H1 (cell line): ENCODE data around the gene LRRFIP1. TPM values are rescaled to one million over a fixed set of nuclear protein-coding genes. Genes with fewer than 3 reads are reported as not detected.

Source experiments
- CTCF ChIA-PET: fragments of 300-600 bp; sonication (Branson Sonifier 250); formaldehyde crosslinking; loops from one replicate; lab custom pipeline; 2021; ENCODE audit not compliant: partially characterized antibody; lab: Charles Lee
- POLR2A ChIA-PET: fragments of 300-600 bp; sonication (Branson Sonifier 250); formaldehyde crosslinking; loops from one replicate; lab custom pipeline; 2021; ENCODE audit warnings: inconsistent platforms; ENCODE audit not compliant: partially characterized antibody; lab: Charles Lee
- DNase-seq, 2 experiments: peaks; one replicate each; pipeline versions ENCODE4 v3.0.0 to v3.0.0-alpha.2; 2010 to 2022; ENCODE audit warnings: low spot score in 2 of 2, low read depth in 1 of 2, mixed read lengths in 1 of 2
- FAIRE-seq: peaks from 2 replicates; lab custom pipeline; 2011; peaks lifted over from hg19 to GRCh38; lab: Jason Lieb, UNC
- H2AFZ ChIP-seq: 2 replicates; pipeline ENCODE4 v1.8.1; 2012; ENCODE audit warnings: low read length, inconsistent platforms
- H2AK5ac ChIP-seq: 2 replicates; pipeline ENCODE4 v1.6.1; 2013; ENCODE audit warnings: low read depth, low read length
- H2BK120ac ChIP-seq: replicated peaks from 2 replicates; pipeline ENCODE3; 2013; ENCODE audit warnings: low read depth, low read length, inconsistent platforms
- H2BK12ac ChIP-seq: 2 replicates; pipeline ENCODE4 v1.6.1; 2013; ENCODE audit warnings: low read depth, low read length
- H2BK15ac ChIP-seq: 2 replicates; pipeline ENCODE4 v1.6.1; 2013; ENCODE audit warnings: low read length
- H2BK20ac ChIP-seq: 2 replicates; pipeline ENCODE4 v1.6.1; 2013; ENCODE audit warnings: low read length
- H2BK5ac ChIP-seq: 2 replicates; pipeline ENCODE4 v1.6.1; 2013; ENCODE audit warnings: low read depth, low read length
- H3K14ac ChIP-seq: 2 replicates; pipeline ENCODE4 v1.6.1; 2013; ENCODE audit warnings: inconsistent platforms; ENCODE audit not compliant: insufficient read length
- H3K18ac ChIP-seq: 2 replicates; pipeline ENCODE4 v1.6.1; 2013; ENCODE audit warnings: low read length; ENCODE audit errors: extremely low read depth
- H3K23ac ChIP-seq: 2 replicates; pipeline ENCODE4 v1.6.1; 2013; ENCODE audit warnings: inconsistent platforms; ENCODE audit not compliant: insufficient read length
- H3K23me2 ChIP-seq: 2 replicates; pipeline ENCODE4 v1.6.1; 2013; ENCODE audit warnings: low read depth, low read length
- H3K27ac ChIP-seq: 2 replicates; pipeline ENCODE4 v1.6.1; 2011; ENCODE audit warnings: low read depth, low read length, inconsistent platforms
- H3K27me3 ChIP-seq, 4 experiments: replicated peaks in 1 of 4; 1 replicate in 1 of 4; 2 replicates in 3 of 4; pipeline versions ENCODE4 v1.6.1 to v1.8.1; 2011 to 2013; ENCODE audit warnings: low read length in 3 of 4, mild to moderate bottlenecking in 3 of 4, inconsistent platforms in 2 of 4, mixed read lengths in 2 of 4, moderate library complexity in 1 of 4; ENCODE audit not compliant: control insufficient read depth in 3 of 4, insufficient read depth in 3 of 4; ENCODE audit errors: extremely low read depth in 1 of 4
- H3K36me3 ChIP-seq, 4 experiments: 2 replicates each; pipeline versions ENCODE4 v1.6.1 to v1.8.1; 2011 to 2013; ENCODE audit warnings: mild to moderate bottlenecking in 4 of 4, low read length in 3 of 4, moderate library complexity in 2 of 4, control low read depth in 1 of 4, inconsistent platforms in 1 of 4; ENCODE audit not compliant: insufficient read depth in 4 of 4, control insufficient read depth in 2 of 4
- H3K4ac ChIP-seq: replicated peaks from 2 replicates; pipeline ENCODE3; 2013; ENCODE audit warnings: low read length, low read depth, mixed read lengths, inconsistent platforms; ENCODE audit not compliant: insufficient read length
- H3K4me1 ChIP-seq, 4 experiments: replicated peaks in 1 of 4; 1 replicate in 1 of 4; 2 replicates in 3 of 4; pipeline versions ENCODE4 v1.6.1 to v1.8.1; 2011 to 2013; ENCODE audit warnings: low read length in 3 of 4, inconsistent platforms in 2 of 4, mixed read lengths in 1 of 4; ENCODE audit not compliant: insufficient read depth in 4 of 4, control insufficient read depth in 3 of 4
- H3K4me2 ChIP-seq, 2 experiments: 2 replicates each; pipeline versions ENCODE4 v1.6.1 to v1.8.1; 2011 to 2013; ENCODE audit warnings: low read depth in 2 of 2, low read length in 2 of 2, control low read depth in 1 of 2, inconsistent platforms in 1 of 2, mild to moderate bottlenecking in 1 of 2; ENCODE audit not compliant: insufficient read depth in 1 of 2
- H3K4me3 ChIP-seq, 4 experiments: fragments of 200-600, 300-600 bp in 1 of 4; sonication (generic), shearing (Covaris generic), sonication (Bioruptor Twin) in 1 of 4; 2 replicates each; pipeline versions ENCODE4 v1.5.1 to v1.8.1; 2011 to 2016; ENCODE audit warnings: low read length in 4 of 4, low read depth in 3 of 4, control low read depth in 2 of 4, inconsistent platforms in 2 of 4, mild to moderate bottlenecking in 2 of 4, mixed read lengths in 1 of 4, moderate library complexity in 1 of 4; ENCODE audit not compliant: insufficient read depth in 2 of 4; ENCODE audit errors: extremely low read depth in 1 of 4
- H3K56ac ChIP-seq: replicated peaks from 2 replicates; pipeline ENCODE3; 2013; ENCODE audit warnings: low read depth, mild to moderate bottlenecking, mixed read lengths, low read length, inconsistent platforms; ENCODE audit not compliant: insufficient read length
- H3K79me1 ChIP-seq: 2 replicates; pipeline ENCODE4 v1.6.1; 2013; ENCODE audit warnings: low read depth, low read length, control low read depth
- H3K79me2 ChIP-seq, 2 experiments: 2 replicates each; pipeline versions ENCODE4 v1.6.1 to v1.8.1; 2012 to 2013; ENCODE audit warnings: low read length in 2 of 2, mild to moderate bottlenecking in 2 of 2, inconsistent platforms in 1 of 2; ENCODE audit not compliant: insufficient read depth in 2 of 2, control insufficient read depth in 1 of 2
- H3K9ac ChIP-seq, 4 experiments: replicated peaks in 1 of 4; 1 replicate in 1 of 4; 2 replicates in 3 of 4; pipeline versions ENCODE4 v1.6.1 to v1.8.1; 2011 to 2013; ENCODE audit warnings: low read depth in 3 of 4, low read length in 3 of 4, control low read depth in 2 of 4, mild to moderate bottlenecking in 2 of 4, moderate library complexity in 2 of 4, inconsistent platforms in 1 of 4; ENCODE audit errors: extremely low read depth in 1 of 4
- H3K9me3 ChIP-seq, 2 experiments: 2 replicates each; pipeline versions ENCODE4 v1.6.1 to v1.8.1; 2012 to 2013; ENCODE audit warnings: mild to moderate bottlenecking in 2 of 2, moderate library complexity in 2 of 2, control low read depth in 1 of 2, inconsistent platforms in 1 of 2, low read depth in 1 of 2, low read length in 1 of 2, mixed read lengths in 1 of 2; ENCODE audit not compliant: insufficient read depth in 2 of 2
- H4K20me1 ChIP-seq, 2 experiments: replicated peaks in 1 of 2; 2 replicates each; pipeline versions ENCODE3 to v1.8.1; 2011 to 2013; ENCODE audit warnings: inconsistent platforms in 2 of 2, low read length in 2 of 2, mild to moderate bottlenecking in 1 of 2; ENCODE audit not compliant: insufficient read depth in 2 of 2, control insufficient read depth in 1 of 2
- H4K5ac ChIP-seq: 2 replicates; pipeline ENCODE4 v1.6.1; 2013; ENCODE audit warnings: low read length, low read depth, mixed read lengths, inconsistent platforms; ENCODE audit not compliant: insufficient read length
- H4K8ac ChIP-seq: 2 replicates; pipeline ENCODE4 v1.8.0; 2013; ENCODE audit warnings: mild to moderate bottlenecking, moderate library complexity, low read length, inconsistent platforms; ENCODE audit not compliant: insufficient read depth; ENCODE audit errors: extremely low read depth
- H4K91ac ChIP-seq: replicated peaks from 2 replicates; pipeline ENCODE3; 2013; ENCODE audit warnings: low read length, mixed read lengths, inconsistent platforms; ENCODE audit not compliant: insufficient read length
- CTCF ChIP-seq, 3 experiments: IDR thresholded peaks; 1 replicate in 2 of 3; 2 replicates in 1 of 3; pipeline versions ENCODE4 v1.5.1 to v1.6.1; 2011; ENCODE audit warnings: low read length in 3 of 3, mild to moderate bottlenecking in 3 of 3, inconsistent platforms in 2 of 3, low read depth in 1 of 3, moderate library complexity in 1 of 3; ENCODE audit not compliant: insufficient read depth in 1 of 3; ENCODE audit errors: control extremely low read depth in 1 of 3
- MAFK ChIP-seq: IDR thresholded peaks from 2 replicates; pipeline ENCODE4 v1.6.1; 2012; ENCODE audit warnings: low read depth, mild to moderate bottlenecking, improper control_type of control experiment, low read length
- RAD21 ChIP-seq, 2 experiments: IDR thresholded peaks in 1 of 2; conservative IDR thresholded peaks in 1 of 2; 2 replicates each; pipeline ENCODE4 v1.6.1; 2011; ENCODE audit warnings: low read depth in 2 of 2, low read length in 2 of 2, improper control_type of control experiment in 1 of 2, inconsistent platforms in 1 of 2, mild to moderate bottlenecking in 1 of 2, moderate library complexity in 1 of 2
- WGBS, 2 experiments: shearing (Covaris generic) in 1 of 2; methylation state at CpG; one replicate each; pipeline versions ENCODE4 v1.1.6 to v1.1.7; 2013 to 2015; ENCODE audit warnings: low lambda C conversion rate in 2 of 2, mixed read lengths in 2 of 2, inconsistent platforms in 1 of 2, low coverage in 1 of 2, missing lambda C conversion rate in 1 of 2; ENCODE audit not compliant: insufficient replicate concordance in 2 of 2, insufficient coverage in 1 of 2, insufficient read length in 1 of 2; ENCODE audit errors: extremely low coverage in 1 of 2, missing lambda C conversion rate in 1 of 2; 5-methylcytosine and 5-hydroxymethylcytosine counted together
- polyA plus RNA-seq, 7 experiments: library from polyadenylated mRNA; depleted of rRNA in 3 of 7; stranded (reverse) in 5 of 7; unstranded in 2 of 7; fragments of >200 nt in 5 of 7; fragments of 200-250 nt in 2 of 7; gene quantifications; 1 replicate in 5 of 7; 2 replicates in 1 of 7; 4 replicates in 1 of 7; pipeline versions ENCODE4 v1.2.1 to v1.2.3, GENCODE V29; 2011 to 2013; ENCODE audit warnings: missing spikeins in 2 of 7, mixed read lengths in 2 of 7
- total RNA-seq: library from RNA; stranded (reverse); fragmentation: NEBNext Ultra II Directional; extraction: Animal tissue kit (Norgen Biotek cat#: 25700); gene quantifications from 2 replicates; pipeline ENCODE4 v1.2.1, GENCODE V29; 2021

The LRRFIP1 gene
- total and polyA plus RNA-seq, 2 of the 8 experiments (the other 6 are each of a cell fraction or from before 2014, with no cell fraction given): 12.1 to 75.8 TPM

GRCh38 chr2:237774811-237775553 is 147.6 kb downstream of the LRRFIP1 start:
- Histone ChIP-seq H2BK120ac (no peak overlapping the region), H4K20me1 (no peaks in the 10 kb centered on the region), H3K56ac (no peak overlapping the region), H3K27me3 (no peaks in the 10 kb centered on the region), H3K9ac (no peak overlapping the region), H3K27ac (no peak overlapping the region), H3K4me3 (no peak overlapping the region), H3K4me1 (no peaks in the 10 kb centered on the region; a peak in 2 of 7 replicates), H4K8ac (no peak overlapping the region), H3K9me3 (no peaks in the 10 kb centered on the region), H2BK20ac (no peak overlapping the region), H2BK12ac (no peak overlapping the region), H3K18ac (no peak overlapping the region), H3K36me3 (peaks cover 0 to 9% (median 4%) of the 10 kb centered on the region in 4 experiments; a peak in 5 of 8 replicates)
- FAIRE-seq: peak; percentile 92
- TF ChIP-seq CTCF (IDR thresholded peaks at IDR 0.05; ENCODE audit: control extremely low read depth in 1 of 3, insufficient read depth in 1 of 3, low read depth in 1 of 3, low read length in 3 of 3) (peak; percentile 65 to 84 (median 78)), MAFK (no peak), RAD21 (IDR thresholded peaks at IDR 0.05 in 1 of 2, conservative IDR thresholded peaks at IDR 0.05 in 1 of 2; ENCODE audit: low read depth in 2 of 2, low read length in 2 of 2) (peak; percentile 62 to 69)
- TF ChIP-seq, all 59 proteins: peak for 2
- Histone ChIP-seq H2BK5ac (no peak overlapping the region), H3K23me2 (no peaks in the 10 kb centered on the region), H3K4me2 (no peak overlapping the region), H3K79me2 (no peaks in the 10 kb centered on the region), H3K79me1 (no peaks in the 10 kb centered on the region; the same call in 1 of the 2 replicates), H4K5ac (no peak overlapping the region), H3K23ac (no peak overlapping the region), H3K14ac (no peak overlapping the region), H2AFZ (no peak overlapping the region), H4K91ac (no peak overlapping the region), H2AK5ac (no peak overlapping the region; the same call in 1 of the 2 replicates), H2BK15ac (no peak overlapping the region), H3K4ac (no peak overlapping the region)
- CTCF ChIA-PET: interaction anchor here (0.6 to 2.5 kb wide), 32 partner anchors 8 to 632 kb away, joined by 3 to 11 read pairs (median 4); no protein-coding TSS in a partner anchor
- 87% methylated on average over 13 of the region's 13 CpGs; no CpG with 5 or more reads in 1 of the 2 experiments for whole genome bisulfite sequencing, 2 experiments
- peak; percentile 7 to 80 for DNase-seq
- POLR2A ChIA-PET: interaction anchor here (1.1 kb wide), 1 partner anchor 48 kb away, joined by 3 read pairs; no protein-coding TSS in a partner anchor
